Ishikawa (cell line): Measurements from ENCODE around the gene RAB40C.
A peak's percentile ranks its signal among the peaks of the same experiment; 100 is the strongest.

Experiments used
- NFIC ChIP-seq: IDR thresholded peaks from 2 replicates; pipeline ENCODE4 v1.6.1; 2012
- TAF1 ChIP-seq: IDR thresholded peaks from 2 replicates; pipeline ENCODE4 v1.6.1; 2012; ENCODE audit warnings: low read depth, mild to moderate bottlenecking
- TF ChIP-seq, protein P1 (sequence below): IDR thresholded peaks from 2 replicates; pipeline ENCODE4 v1.6.1; 2012
- TF ChIP-seq, protein P2 (sequence below): IDR thresholded peaks from 2 replicates; pipeline ENCODE4 v1.6.1; 2012; ENCODE audit warnings: low read depth, mild to moderate bottlenecking

DNA sequence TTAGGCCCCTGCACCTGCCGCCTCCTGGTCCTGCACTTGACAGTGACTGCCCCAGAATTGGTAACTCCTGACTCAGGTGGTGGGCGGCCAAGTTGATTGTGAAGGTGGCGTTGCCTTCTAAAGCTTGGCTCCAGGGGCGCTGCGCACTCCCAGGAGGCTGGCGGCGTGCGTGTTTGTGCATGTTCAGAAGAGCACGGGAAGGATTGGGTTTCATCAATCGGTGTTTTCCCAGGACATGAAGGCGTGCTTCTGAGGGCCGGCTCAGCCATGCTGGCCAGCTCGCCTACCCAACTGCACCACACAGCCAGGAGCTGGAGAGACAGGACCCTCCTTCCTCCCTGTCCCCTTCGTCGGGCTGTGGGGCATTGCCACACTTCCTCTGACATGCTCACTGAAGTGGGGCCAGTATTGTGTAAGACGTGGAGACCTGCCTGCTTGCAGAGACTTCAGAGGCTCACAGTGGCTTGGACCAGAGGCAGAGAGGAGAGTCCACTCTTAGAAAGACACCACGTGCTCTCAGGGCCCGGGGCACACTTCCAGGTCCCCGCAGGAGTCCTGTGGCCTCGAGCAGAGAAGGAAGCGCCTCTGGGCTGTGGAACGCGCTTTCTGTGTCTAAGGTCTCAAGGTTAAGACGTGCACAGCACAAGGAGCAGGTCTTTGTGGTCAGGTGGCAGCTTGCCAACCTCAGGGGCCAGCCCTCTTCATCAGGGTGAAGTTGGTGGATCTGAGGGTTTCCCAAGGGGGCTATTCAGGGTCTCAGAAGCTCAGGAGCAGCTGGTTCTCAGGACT, 2.8 kb downstream of the RAB40C start:
- TF ChIP-seq TAF1 (no peak), NFIC (no peak; the same call in 1 of the 2 replicates)
- TF ChIP-seq, protein P1, sequence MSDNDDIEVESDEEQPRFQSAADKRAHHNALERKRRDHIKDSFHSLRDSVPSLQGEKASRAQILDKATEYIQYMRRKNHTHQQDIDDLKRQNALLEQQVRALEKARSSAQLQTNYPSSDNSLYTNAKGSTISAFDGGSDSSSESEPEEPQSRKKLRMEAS, result peak; percentile 93
- TF ChIP-seq, protein P2, sequence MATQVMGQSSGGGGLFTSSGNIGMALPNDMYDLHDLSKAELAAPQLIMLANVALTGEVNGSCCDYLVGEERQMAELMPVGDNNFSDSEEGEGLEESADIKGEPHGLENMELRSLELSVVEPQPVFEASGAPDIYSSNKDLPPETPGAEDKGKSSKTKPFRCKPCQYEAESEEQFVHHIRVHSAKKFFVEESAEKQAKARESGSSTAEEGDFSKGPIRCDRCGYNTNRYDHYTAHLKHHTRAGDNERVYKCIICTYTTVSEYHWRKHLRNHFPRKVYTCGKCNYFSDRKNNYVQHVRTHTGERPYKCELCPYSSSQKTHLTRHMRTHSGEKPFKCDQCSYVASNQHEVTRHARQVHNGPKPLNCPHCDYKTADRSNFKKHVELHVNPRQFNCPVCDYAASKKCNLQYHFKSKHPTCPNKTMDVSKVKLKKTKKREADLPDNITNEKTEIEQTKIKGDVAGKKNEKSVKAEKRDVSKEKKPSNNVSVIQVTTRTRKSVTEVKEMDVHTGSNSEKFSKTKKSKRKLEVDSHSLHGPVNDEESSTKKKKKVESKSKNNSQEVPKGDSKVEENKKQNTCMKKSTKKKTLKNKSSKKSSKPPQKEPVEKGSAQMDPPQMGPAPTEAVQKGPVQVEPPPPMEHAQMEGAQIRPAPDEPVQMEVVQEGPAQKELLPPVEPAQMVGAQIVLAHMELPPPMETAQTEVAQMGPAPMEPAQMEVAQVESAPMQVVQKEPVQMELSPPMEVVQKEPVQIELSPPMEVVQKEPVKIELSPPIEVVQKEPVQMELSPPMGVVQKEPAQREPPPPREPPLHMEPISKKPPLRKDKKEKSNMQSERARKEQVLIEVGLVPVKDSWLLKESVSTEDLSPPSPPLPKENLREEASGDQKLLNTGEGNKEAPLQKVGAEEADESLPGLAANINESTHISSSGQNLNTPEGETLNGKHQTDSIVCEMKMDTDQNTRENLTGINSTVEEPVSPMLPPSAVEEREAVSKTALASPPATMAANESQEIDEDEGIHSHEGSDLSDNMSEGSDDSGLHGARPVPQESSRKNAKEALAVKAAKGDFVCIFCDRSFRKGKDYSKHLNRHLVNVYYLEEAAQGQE, result no peak
